KMS-11 (cell line): ENCODE results near the gene LACRT.

Experiments used
- H2AFZ ChIP-seq: fragments of 200-600 bp; sonication (generic); 2 replicates; pipeline ENCODE4 v1.6.1; 2016; ENCODE audit warnings: antibody characterized with exemption, mixed run types, low read depth
- H3K27ac ChIP-seq: fragments of 200-600 bp; sonication (generic); 2 replicates; pipeline ENCODE4 v1.6.1; 2016; ENCODE audit warnings: mild to moderate bottlenecking, mixed run types
- H3K27me3 ChIP-seq: fragments of 200-600 bp; sonication (generic); 2 replicates; pipeline ENCODE4 v1.6.1; 2017; ENCODE audit warnings: mild to moderate bottlenecking, low read depth, mixed run types, moderate library complexity; ENCODE audit not compliant: insufficient read depth
- H3K36me3 ChIP-seq: fragments of 200-600 bp; sonication (generic); 2 replicates; pipeline ENCODE4 v1.6.1; 2017; ENCODE audit warnings: mild to moderate bottlenecking, mixed run types; ENCODE audit not compliant: insufficient read depth
- H3K4me1 ChIP-seq: fragments of 200-600 bp; sonication (generic); 2 replicates; pipeline ENCODE4 v1.6.1; 2016; ENCODE audit warnings: mild to moderate bottlenecking, low read depth, mixed run types; ENCODE audit not compliant: poor library complexity, severe bottlenecking
- H3K4me2 ChIP-seq: fragments of 200-600 bp; sonication (generic); 2 replicates; pipeline ENCODE4 v1.7.0; 2016; ENCODE audit warnings: mild to moderate bottlenecking, mixed run types
- H3K4me3 ChIP-seq: fragments of 200-600 bp; sonication (generic); IDR thresholded peaks from 2 replicates; pipeline ENCODE4 v1.6.1; 2017; ENCODE audit warnings: low read depth, low read length, mixed read lengths; ENCODE audit not compliant: insufficient read depth
- H3K79me2 ChIP-seq: fragments of 200-600 bp; sonication (generic); 2 replicates; pipeline ENCODE4 v1.6.1; 2016; ENCODE audit warnings: low read depth, mixed run types; ENCODE audit not compliant: insufficient read depth
- H3K9ac ChIP-seq: fragments of 200-600 bp; sonication (generic); 2 replicates; pipeline ENCODE4 v1.6.1; 2016; ENCODE audit warnings: mild to moderate bottlenecking, mixed run types
- H4K20me1 ChIP-seq: fragments of 200-600 bp; sonication (generic); 2 replicates; pipeline ENCODE4 v1.6.1; 2016; ENCODE audit warnings: mild to moderate bottlenecking, mixed run types; ENCODE audit not compliant: insufficient read depth
- TF ChIP-seq, protein P1 (sequence below): fragments of 200-600 bp; sonication (generic); conservative IDR thresholded peaks from 2 replicates; pipeline ENCODE4 v1.6.1; 2017; ENCODE audit warnings: low read depth, mild to moderate bottlenecking, antibody characterized with exemption, low read length, moderate library complexity, mixed read lengths

Gene LACRT

DNA sequence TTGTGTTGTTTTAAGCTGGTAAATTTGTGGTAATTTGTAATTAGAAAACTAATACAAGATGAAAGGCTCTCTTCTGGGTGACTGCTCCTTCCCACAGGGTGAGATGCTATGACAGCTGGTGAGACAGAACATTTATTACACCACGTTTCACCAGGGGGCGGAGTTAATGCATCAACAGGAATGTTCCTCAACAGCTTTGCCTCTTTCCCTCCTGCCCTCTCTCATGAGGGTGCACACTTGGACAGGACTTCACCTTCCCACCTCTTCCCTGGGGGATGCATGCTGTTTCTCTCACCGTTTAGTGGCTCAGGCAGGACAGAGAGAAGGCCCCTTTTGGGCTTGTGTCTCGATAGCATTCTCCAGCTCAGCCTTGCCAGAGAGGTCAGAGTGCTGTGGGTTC lies 32.9 kb downstream of the LACRT start:
- no peak overlapping the region for H3K27ac ChIP-seq
- H3K27me3 ChIP-seq, result no peaks in the 10 kb centered on the region
- H3K4me2 ChIP-seq, result no peak overlapping the region
- H3K9ac ChIP-seq, result no peak overlapping the region
- no peaks in the 10 kb centered on the region for H3K79me2 ChIP-seq
- H4K20me1 ChIP-seq, result no peaks in the 10 kb centered on the region
- no peak overlapping the region for H2AFZ ChIP-seq
- no peak overlapping the region for H3K4me3 ChIP-seq
- H3K4me1 ChIP-seq, result no peaks in the 10 kb centered on the region
- TF ChIP-seq, protein P1, sequence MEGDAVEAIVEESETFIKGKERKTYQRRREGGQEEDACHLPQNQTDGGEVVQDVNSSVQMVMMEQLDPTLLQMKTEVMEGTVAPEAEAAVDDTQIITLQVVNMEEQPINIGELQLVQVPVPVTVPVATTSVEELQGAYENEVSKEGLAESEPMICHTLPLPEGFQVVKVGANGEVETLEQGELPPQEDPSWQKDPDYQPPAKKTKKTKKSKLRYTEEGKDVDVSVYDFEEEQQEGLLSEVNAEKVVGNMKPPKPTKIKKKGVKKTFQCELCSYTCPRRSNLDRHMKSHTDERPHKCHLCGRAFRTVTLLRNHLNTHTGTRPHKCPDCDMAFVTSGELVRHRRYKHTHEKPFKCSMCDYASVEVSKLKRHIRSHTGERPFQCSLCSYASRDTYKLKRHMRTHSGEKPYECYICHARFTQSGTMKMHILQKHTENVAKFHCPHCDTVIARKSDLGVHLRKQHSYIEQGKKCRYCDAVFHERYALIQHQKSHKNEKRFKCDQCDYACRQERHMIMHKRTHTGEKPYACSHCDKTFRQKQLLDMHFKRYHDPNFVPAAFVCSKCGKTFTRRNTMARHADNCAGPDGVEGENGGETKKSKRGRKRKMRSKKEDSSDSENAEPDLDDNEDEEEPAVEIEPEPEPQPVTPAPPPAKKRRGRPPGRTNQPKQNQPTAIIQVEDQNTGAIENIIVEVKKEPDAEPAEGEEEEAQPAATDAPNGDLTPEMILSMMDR, result peak; percentile 38
- no peaks in the 10 kb centered on the region for H3K36me3 ChIP-seq

DNA sequence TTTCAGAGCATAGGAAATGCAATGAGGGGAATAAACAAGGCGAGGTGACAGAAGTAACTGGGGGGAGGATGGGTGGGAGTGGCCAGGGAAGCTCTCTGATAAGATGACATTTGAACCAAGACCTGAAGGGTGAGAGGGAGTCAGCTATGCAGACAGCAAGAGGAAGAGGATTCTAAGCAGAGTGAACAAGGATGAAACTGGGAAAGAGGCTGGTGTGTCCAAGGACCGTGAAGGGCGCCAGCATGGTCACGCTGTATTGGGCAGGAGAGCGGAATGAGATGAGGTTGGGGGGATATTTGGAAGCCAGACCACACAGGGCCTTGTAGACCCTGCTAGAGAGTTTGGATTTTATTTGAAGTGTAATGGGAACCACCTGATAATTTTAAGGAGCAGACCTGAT lies 35.7 kb downstream of the LACRT start:
- Histone ChIP-seq H4K20me1 (no peaks in the 10 kb centered on the region), H3K36me3 (no peaks in the 10 kb centered on the region), H3K27me3 (no peaks in the 10 kb centered on the region), H3K9ac (no peak overlapping the region), H3K4me1 (no peaks in the 10 kb centered on the region), H3K4me3 (no peak overlapping the region), H2AFZ (no peak overlapping the region), H3K27ac (no peak overlapping the region), H3K4me2 (no peak overlapping the region), H3K79me2 (no peaks in the 10 kb centered on the region)
- TF ChIP-seq, protein P1, result no peak

DNA sequence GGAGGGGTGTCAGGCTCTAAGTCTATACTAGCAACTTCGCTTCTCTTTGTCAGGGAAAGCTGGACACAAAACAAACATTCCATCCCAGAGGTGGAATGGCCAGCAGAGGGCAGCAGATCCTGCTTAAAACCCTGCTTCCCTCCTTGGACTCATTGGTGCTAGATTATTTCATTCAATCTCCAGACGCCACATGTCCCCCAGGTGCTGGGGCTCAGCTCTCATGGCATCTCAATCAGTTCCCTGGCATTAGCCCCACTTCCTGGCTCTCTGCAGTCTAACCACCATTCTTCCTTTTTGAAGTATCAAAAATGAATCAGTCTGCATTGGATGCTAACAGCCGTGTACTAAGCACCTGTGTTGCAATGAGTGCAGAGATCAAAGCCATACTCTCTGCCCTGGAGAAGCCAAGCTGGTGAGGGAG lies 38.2 kb downstream of the LACRT start:
- peaks cover 8% of the 10 kb centered on the region for H3K4me1 ChIP-seq
- no peaks in the 10 kb centered on the region for H4K20me1 ChIP-seq
- H3K79me2 ChIP-seq, result no peaks in the 10 kb centered on the region
- H3K27ac ChIP-seq, result no peak overlapping the region
- H2AFZ ChIP-seq, result peak overlapping the region; percentile 18; the same call in 1 of the 2 replicates
- no peaks in the 10 kb centered on the region for H3K27me3 ChIP-seq
- H3K9ac ChIP-seq, result no peak overlapping the region
- no peaks in the 10 kb centered on the region for H3K36me3 ChIP-seq
- H3K4me2 ChIP-seq, result no peak overlapping the region
- TF ChIP-seq, protein P1, result peak; percentile 100
- H3K4me3 ChIP-seq, result no peak overlapping the region

DNA sequence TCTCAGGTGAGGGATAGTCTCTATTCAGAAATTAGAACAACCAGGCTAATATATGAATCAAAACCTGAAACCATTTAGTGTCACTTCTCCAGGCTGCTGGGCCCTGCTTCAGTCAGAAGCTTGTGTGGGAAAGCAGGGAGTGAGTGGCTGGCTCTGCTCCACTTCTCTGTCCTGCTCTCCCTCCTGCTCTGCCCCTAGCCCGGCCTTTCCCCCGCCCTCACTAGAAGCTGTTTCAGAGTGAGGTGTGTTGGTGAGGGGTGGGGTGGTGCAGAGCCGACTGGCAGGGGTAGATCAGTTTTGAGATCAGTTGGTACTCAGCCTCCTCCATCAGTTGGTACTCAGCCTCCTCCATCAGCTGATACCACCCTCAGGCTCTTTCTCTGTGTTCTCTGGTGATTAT lies 39.2 kb downstream of the LACRT start:
- H3K4me2 ChIP-seq, result no peak overlapping the region
- H3K79me2 ChIP-seq, result no peaks in the 10 kb centered on the region
- H3K4me1 ChIP-seq, result peaks cover 19% of the 10 kb centered on the region
- no peaks in the 10 kb centered on the region for H3K36me3 ChIP-seq
- H3K27ac ChIP-seq, result no peak overlapping the region
- H3K27me3 ChIP-seq, result no peaks in the 10 kb centered on the region
- no peak overlapping the region for H3K4me3 ChIP-seq
- TF ChIP-seq, protein P1, result no peak
- no peak overlapping the region for H2AFZ ChIP-seq
- H3K9ac ChIP-seq, result no peak overlapping the region
- H4K20me1 ChIP-seq, result no peaks in the 10 kb centered on the region
